ENCODE results near the gene ZP4. TPM values are rescaled to one million over a fixed set of nuclear protein-coding genes. Genes with fewer than 3 reads are reported as not detected.

The ZP4 gene
- total RNA-seq, 2 donors from 2014 or later = not detected

- Histone ChIP-seq H3K4me3 (no peak overlapping the region), H3K9me3 (no peaks in the 10 kb centered on the region), H3K4me1 (replicated peaks) (no peaks in the 10 kb centered on the region), H3K27ac (no peak overlapping the region), H3K27me3 (replicated peaks; ENCODE audit: insufficient read depth) (no peaks in the 10 kb centered on the region), H3K36me3 (no peaks in the 10 kb centered on the region)
- intact Hi-C loops (cut with DNase I) = no loop called here
- DNase-seq (ENCODE audit: low spot score) = no peak
- 48% methylated on average over 4 of the region's 4 CpGs for WGBS
- no peak for TF ChIP-seq CTCF (IDR thresholded peaks at IDR 0.05)
- no peak for TF ChIP-seq POLR2A (IDR thresholded peaks at IDR 0.05)
- TF ChIP-seq POLR2AphosphoS5 (IDR thresholded peaks at IDR 0.05) = no peak
Observed at GRCh38 chr1:237873487-237874211, 17.1 kb downstream of the ZP4 start.

GRCh38 chr1:237868817-237869600 is 21.7 kb downstream of the ZP4 start:
- no peak overlapping the region for H3K4me3 ChIP-seq
- H3K9me3 ChIP-seq = no peaks in the 10 kb centered on the region
- no peaks in the 10 kb centered on the region for H3K27me3 ChIP-seq (replicated peaks; ENCODE audit: insufficient read depth)
- WGBS = 55% methylated on average over 4 of the region's 4 CpGs
- no peak overlapping the region for H3K27ac ChIP-seq
- H3K4me1 ChIP-seq (replicated peaks) = no peaks in the 10 kb centered on the region
- DNase-seq (ENCODE audit: low spot score) = no peak
- H3K36me3 ChIP-seq = no peaks in the 10 kb centered on the region
- no peak for TF ChIP-seq POLR2AphosphoS5 (IDR thresholded peaks at IDR 0.05)
- no peak for TF ChIP-seq CTCF (IDR thresholded peaks at IDR 0.05)
- no peak for TF ChIP-seq POLR2A (IDR thresholded peaks at IDR 0.05)
- intact Hi-C loops (cut with DNase I) = no loop called here

GRCh38 chr1:237867380-237867888 is 23.3 kb downstream of the ZP4 start:
- no peaks in the 10 kb centered on the region for H3K36me3 ChIP-seq
- intact Hi-C loops (cut with DNase I) = no loop called here
- no peak overlapping the region for H3K4me3 ChIP-seq
- no peaks in the 10 kb centered on the region for H3K27me3 ChIP-seq (replicated peaks; ENCODE audit: insufficient read depth)
- H3K9me3 ChIP-seq = no peaks in the 10 kb centered on the region
- no peaks in the 10 kb centered on the region for H3K4me1 ChIP-seq (replicated peaks)
- DNase-seq (ENCODE audit: low spot score) = no peak
- TF ChIP-seq POLR2AphosphoS5 (IDR thresholded peaks at IDR 0.05) = no peak
- no peak for TF ChIP-seq POLR2A (IDR thresholded peaks at IDR 0.05)
- TF ChIP-seq CTCF (IDR thresholded peaks at IDR 0.05) = no peak
- WGBS = 56% methylated on average over 1 of the region's 1 CpG
- no peak overlapping the region for H3K27ac ChIP-seq

- intact Hi-C loops (cut with DNase I) = no loop called here
- Histone ChIP-seq H3K9me3 (no peaks in the 10 kb centered on the region), H3K4me3 (no peak overlapping the region), H3K27me3 (replicated peaks; ENCODE audit: insufficient read depth) (no peaks in the 10 kb centered on the region), H3K36me3 (no peaks in the 10 kb centered on the region), H3K4me1 (replicated peaks) (no peaks in the 10 kb centered on the region), H3K27ac (no peak overlapping the region)
- DNase-seq (ENCODE audit: low spot score) = peak; percentile 16
- 21% methylated on average over 25 of the region's 25 CpGs for WGBS
- TF ChIP-seq POLR2A (IDR thresholded peaks at IDR 0.05) = no peak
- TF ChIP-seq CTCF (IDR thresholded peaks at IDR 0.05) = peak; percentile 57 to 70 (median 62)
Observed at GRCh38 chr1:237864338-237865244, 26.1 kb downstream of the ZP4 start.

Data from prostate gland (tissue), 2 donors.